Measurements from ENCODE around the gene SHISA8. TPM values are rescaled to one million over a fixed set of nuclear protein-coding genes. Genes with fewer than 3 reads are reported as not detected.

The SHISA8 gene
- total and polyA plus RNA-seq, 2 experiments from 2014 or later = 0.33 TPM; not detected in 1

GRCh38 chr22:41916745-41917358, 2.0 kb upstream of the SHISA8 start:
- Histone ChIP-seq H3K9me2 (replicated peaks; ENCODE audit: insufficient read depth) (no peaks in the 10 kb centered on the region), H3K27ac (no peak overlapping the region), H3K4me1 (ENCODE audit: insufficient read depth) (peaks cover 3% of the 10 kb centered on the region), H4K20me1 (ENCODE audit: insufficient read depth, poor library complexity, severe bottlenecking) (no peaks in the 10 kb centered on the region), H3K36me3 (replicated peaks; ENCODE audit: insufficient read depth, low read depth) (no peaks in the 10 kb centered on the region), H3K4me2 (no peak overlapping the region), H2AFZ (no peak overlapping the region), H3K79me2 (no peaks in the 10 kb centered on the region), H3K27me3 (peaks cover 73% of the 10 kb centered on the region), H3K9me3 (ENCODE audit: low read depth) (no peaks in the 10 kb centered on the region), H3K4me3 (no peak overlapping the region)
- WGBS (ENCODE audit: low lambda C conversion rate, missing lambda C conversion rate) = 61% methylated on average over 10 of the region's 10 CpGs
- TF ChIP-seq EZH2 (IDR thresholded peaks at IDR 0.05; ENCODE audit: borderline replicate concordance) = no peak
- TF ChIP-seq CTCF (IDR thresholded peaks at IDR 0.05; ENCODE audit: poor library complexity) = no peak
- DNase-seq (ENCODE audit: low spot score) = no peak

GRCh38 chr22:41915786-41916493, 1.1 kb upstream of the SHISA8 start:
- Histone ChIP-seq H3K27me3 (peaks cover 82% of the 10 kb centered on the region), H3K27ac (no peak overlapping the region), H2AFZ (no peak overlapping the region), H3K9me2 (replicated peaks; ENCODE audit: insufficient read depth) (no peaks in the 10 kb centered on the region), H3K79me2 (no peaks in the 10 kb centered on the region), H4K20me1 (ENCODE audit: insufficient read depth, poor library complexity, severe bottlenecking) (no peaks in the 10 kb centered on the region), H3K4me2 (no peak overlapping the region), H3K4me1 (ENCODE audit: insufficient read depth) (peaks cover 6% of the 10 kb centered on the region), H3K9me3 (ENCODE audit: low read depth) (no peaks in the 10 kb centered on the region), H3K36me3 (replicated peaks; ENCODE audit: insufficient read depth, low read depth) (no peaks in the 10 kb centered on the region), H3K4me3 (no peak overlapping the region)
- WGBS (ENCODE audit: low lambda C conversion rate, missing lambda C conversion rate) = 33% methylated on average over 11 of the region's 11 CpGs
- no peak for DNase-seq (ENCODE audit: low spot score)
- TF ChIP-seq CTCF (IDR thresholded peaks at IDR 0.05; ENCODE audit: poor library complexity) (no peak), EZH2 (IDR thresholded peaks at IDR 0.05; ENCODE audit: borderline replicate concordance) (peak; percentile 19), EZH2phosphoT487 (IDR thresholded peaks at IDR 0.05; ENCODE audit: low read depth, severe bottlenecking, unreplicated experiment) (peak; percentile 66)

DNA sequence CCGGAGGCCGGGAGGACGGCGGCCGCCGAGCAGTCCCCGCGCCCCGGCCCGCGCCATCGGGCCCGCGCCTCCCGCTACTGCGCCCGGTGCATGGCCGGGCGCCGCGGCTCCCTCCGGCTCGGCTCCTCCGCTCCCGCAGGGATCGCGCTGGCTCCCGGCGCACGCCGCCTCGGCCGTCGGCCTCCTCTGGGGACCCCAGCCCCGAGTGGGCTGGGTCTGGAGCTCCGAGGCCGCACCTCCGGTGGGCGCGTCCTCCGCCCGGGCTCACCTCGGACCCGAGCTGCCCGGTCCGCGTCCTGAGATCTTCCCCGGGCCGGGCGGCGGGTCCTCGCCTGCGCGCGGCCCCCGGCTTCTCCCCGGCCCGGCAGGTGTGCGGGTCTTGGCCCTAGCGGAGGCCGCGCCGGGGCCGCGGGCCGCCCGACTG, 251 bp downstream of the SHISA8 start:
- H3K36me3 ChIP-seq (replicated peaks; ENCODE audit: insufficient read depth, low read depth) = no peaks in the 10 kb centered on the region
- TF ChIP-seq CTCF (IDR thresholded peaks at IDR 0.05; ENCODE audit: poor library complexity) = no peak
- TF ChIP-seq EZH2 (IDR thresholded peaks at IDR 0.05; ENCODE audit: borderline replicate concordance) = no peak
- no peak for TF ChIP-seq EZH2phosphoT487 (IDR thresholded peaks at IDR 0.05; ENCODE audit: low read depth, severe bottlenecking, unreplicated experiment)
- peak overlapping the region; percentile 93 for H3K4me2 ChIP-seq
- no peaks in the 10 kb centered on the region for H3K9me3 ChIP-seq (ENCODE audit: low read depth)
- WGBS (ENCODE audit: low lambda C conversion rate, missing lambda C conversion rate) = 2% methylated on average over 52 of the region's 67 CpGs
- peaks cover 86% of the 10 kb centered on the region for H3K27me3 ChIP-seq
- DNase-seq (ENCODE audit: low spot score) = no peak
- H4K20me1 ChIP-seq (ENCODE audit: insufficient read depth, poor library complexity, severe bottlenecking) = peaks cover 4% of the 10 kb centered on the region
- no peak overlapping the region for H3K27ac ChIP-seq
- H3K4me1 ChIP-seq (ENCODE audit: insufficient read depth) = peaks cover 16% of the 10 kb centered on the region
- peak overlapping the region; percentile 56 for H2AFZ ChIP-seq
- H3K79me2 ChIP-seq = no peaks in the 10 kb centered on the region
- H3K4me3 ChIP-seq = peak overlapping the region; percentile 33
- no peaks in the 10 kb centered on the region for H3K9me2 ChIP-seq (replicated peaks; ENCODE audit: insufficient read depth)
